GM21447 (cell line): ENCODE results near the gene DOK6.
"Not testable (repeated sequence)": the region's sequence is repeated elsewhere in the genome, so short reads cannot be mapped to it uniquely, and the experiment has no call there.

Source experiments
- ATAC-seq: cut with Tn5 transposase; IDR thresholded peaks from one replicate; pipeline ENCODE4 v1.9.1; 2021; ENCODE audit not compliant: unreplicated experiment

Gene DOK6

DNA sequence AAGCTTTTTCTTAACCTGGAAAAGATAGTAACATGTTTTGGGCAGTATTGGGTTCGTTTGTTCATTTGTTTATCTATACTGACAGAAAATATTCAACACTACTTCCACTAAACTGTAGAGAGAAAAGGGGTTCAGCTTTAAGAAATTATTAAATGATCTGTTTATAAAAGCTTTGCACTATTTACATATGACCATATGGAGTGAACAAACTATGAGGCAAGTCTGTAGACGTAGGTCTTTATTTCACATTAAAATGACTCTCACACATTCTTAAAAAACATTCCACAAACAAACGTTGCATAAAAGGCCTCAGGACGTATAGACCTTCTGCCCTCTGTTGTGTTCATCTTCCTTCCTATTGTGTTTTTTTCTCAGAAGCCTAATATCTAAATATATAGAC lies 452.4 kb downstream of the DOK6 start:
- no peak for ATAC-seq

DNA sequence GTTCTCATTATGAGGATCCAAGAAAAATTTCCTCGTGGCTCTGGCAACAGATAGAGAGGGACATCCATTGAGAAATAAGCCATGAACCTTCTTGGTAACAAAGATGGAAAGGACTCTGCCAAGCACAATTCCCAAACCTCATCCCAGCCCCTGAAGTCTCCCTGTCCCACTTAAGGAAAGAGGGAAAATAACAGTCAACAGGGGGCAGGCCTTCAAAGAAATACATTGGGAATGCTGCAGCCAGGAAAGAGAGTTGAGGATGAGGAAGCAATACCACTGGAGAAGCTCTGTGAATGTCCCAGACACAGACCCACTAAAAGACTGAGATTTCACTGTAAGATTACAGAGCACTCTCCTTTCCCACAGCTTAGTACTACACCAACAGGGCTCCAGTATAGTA lies 453.8 kb downstream of the DOK6 start:
- ATAC-seq, result no peak

DNA sequence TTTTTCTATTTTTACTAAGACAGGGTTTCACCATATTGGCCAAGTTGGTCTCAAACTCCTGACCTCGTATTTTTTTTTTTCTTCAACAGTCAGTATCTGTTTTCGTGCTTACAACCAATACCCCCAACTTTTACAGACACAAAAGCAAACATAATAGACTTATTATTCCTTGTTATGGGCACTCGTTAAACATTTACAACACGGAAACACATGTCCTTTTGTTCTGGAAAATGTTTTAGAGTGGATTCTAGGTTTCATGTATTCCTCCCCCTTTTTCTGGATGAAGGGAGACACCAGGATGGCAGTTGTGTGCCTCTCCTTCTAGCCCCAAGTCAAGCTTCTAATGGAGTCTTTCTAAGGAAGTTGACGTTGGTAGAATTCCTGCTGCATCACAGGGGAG lies 458.2 kb downstream of the DOK6 start:
- no peak for ATAC-seq

DNA sequence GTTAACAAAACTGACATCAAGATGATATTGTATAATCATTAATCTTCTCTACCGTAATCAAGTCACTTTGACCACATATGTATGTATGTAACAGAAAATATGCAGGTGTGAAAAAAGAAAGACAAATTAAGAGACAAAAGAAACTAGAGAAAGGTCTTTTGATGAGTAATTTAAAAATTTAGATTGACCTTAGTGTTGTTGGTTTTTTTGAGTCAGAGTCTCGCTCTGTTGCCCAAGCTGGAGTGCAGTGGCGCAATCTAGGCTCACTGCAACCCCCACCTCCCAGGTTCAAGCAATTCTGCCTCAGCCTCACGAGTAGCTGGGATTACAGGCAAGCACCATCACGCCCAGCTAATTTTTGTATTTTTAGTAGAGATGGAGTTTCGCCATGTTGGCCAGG lies 464.1 kb downstream of the DOK6 start:
- peak; percentile 68 for ATAC-seq

DNA sequence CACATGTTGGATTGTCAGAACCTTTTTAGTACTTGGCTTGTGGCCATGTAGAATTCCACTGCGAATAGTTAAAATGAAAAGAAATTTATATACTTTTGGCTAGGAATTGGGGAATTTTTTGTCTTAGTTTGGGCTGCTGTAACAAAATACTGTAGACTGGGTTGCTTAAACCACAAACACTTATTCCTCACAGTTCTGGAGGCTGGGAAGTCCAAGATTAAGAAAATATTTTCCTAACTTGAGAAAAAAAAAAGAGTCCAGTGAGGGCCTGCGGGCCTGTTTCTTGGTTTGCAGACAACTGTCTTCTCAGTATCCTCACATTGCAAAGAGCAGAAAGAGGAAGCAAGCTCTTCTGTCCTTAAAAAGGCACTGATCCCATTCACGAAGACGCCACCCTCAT lies 465.1 kb downstream of the DOK6 start:
- no peak for ATAC-seq

DNA sequence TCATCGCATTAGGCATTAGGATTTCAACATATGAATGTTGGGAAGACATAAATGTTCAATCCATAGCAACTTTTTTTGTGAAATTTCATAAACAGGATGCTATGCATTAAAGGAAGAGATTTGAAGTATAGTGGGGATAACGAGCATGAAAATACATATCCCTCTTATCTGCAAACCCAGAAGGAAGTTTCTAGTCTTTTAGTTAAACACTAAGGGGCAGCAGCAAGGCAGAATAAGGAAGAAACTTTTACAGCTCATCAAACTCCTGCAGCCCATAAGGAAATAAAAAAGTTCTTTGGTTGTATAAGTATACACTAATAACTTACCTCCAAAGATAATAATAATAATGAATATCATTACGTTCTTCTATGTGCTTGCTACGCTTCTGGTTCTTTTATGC lies 465.5 kb downstream of the DOK6 start:
- ATAC-seq, result no peak

DNA sequence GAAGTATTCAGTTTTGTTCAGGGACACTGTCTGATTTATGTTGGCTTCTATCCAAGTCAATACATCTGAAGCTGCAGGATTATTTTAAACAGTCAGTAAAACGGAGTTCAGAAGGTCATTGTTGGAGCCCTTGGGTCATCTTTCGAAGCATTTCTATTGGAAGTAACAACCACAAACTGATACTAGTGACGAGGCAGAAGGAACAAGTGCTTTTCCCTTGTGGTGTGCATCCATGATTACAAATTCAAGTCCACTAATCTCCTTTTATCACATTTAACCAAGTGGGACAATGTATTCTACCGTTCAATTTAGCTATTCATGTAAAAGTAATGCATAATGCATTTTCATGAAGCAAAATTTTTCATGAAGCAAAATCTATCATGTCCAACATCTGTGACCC lies 470.0 kb downstream of the DOK6 start:
- ATAC-seq, result no peak

DNA sequence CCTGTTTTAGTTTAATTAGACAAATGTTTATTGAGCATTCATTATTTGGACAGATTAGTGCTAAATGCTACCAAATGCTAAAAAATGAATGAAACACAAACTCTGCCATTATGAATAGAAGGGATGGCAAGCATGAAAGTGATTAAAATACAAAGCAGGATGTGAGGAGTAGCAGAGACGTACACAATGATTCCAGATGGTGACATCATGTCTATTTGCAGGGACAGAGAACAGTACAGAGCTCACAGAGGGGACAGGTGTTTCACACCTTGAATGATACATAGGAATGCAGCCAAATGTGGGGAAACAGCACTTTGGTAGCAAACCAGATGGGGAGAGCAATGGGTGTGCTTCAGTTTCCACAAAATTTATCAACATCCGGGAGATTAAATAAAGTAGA lies 470.7 kb downstream of the DOK6 start:
- ATAC-seq, result no peak

DNA sequence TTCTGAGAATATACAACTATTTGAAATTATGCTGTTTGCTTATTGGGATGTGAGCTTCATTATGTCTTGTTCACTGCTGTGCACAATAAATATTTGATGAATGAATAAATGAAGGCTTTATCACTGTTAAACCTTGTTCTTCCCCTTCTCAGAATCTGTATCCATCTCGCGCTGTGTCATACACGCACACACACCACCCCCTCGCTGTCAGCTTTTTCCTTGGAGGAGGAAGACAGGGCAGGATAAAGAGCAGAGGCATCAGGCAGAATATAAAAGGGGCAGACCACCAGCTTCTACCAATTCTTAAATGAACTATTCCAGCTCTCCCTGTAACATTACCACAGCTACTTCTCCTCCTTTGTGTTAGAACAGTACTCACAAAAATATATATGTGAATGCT lies 472.0 kb downstream of the DOK6 start:
- no peak for ATAC-seq

DNA sequence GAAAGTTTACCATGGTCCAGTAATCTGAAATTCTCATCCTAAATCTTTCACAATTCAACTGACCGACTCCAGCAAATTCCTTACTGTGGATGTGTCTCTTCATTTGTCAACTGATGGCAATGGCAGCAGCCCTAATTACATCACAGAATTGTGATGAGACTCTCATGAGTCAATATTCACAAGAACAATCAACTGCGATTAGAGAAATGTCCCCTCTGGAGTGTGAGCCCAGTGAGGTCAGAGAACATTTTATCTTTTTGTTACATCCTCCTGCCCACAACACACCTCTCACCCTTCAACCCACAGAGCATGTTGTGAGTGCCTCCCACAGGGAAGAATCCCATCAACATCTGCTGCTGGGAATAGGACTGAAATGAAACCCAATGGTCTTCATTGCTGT lies 473.4 kb downstream of the DOK6 start:
- no peak for ATAC-seq

DNA sequence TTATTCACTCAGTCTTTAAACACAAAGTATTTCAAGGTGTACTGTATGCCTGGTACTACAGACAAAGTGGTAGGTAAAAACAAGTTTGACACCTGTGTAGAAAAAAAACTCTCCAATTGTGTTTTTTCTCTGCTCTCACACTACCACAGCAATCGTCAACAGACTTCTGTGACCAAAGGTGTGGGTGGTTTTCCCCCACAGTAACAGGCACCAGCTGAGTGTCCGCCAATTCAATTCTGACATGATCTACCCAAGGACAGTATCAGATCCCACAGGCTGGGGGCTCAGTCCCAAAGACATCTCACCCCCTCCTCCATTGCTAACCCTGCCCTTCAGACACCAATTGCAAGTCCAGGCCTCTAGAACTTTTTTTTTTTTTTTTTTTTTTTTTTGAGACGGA lies 475.8 kb downstream of the DOK6 start:
- no peak for ATAC-seq

DNA sequence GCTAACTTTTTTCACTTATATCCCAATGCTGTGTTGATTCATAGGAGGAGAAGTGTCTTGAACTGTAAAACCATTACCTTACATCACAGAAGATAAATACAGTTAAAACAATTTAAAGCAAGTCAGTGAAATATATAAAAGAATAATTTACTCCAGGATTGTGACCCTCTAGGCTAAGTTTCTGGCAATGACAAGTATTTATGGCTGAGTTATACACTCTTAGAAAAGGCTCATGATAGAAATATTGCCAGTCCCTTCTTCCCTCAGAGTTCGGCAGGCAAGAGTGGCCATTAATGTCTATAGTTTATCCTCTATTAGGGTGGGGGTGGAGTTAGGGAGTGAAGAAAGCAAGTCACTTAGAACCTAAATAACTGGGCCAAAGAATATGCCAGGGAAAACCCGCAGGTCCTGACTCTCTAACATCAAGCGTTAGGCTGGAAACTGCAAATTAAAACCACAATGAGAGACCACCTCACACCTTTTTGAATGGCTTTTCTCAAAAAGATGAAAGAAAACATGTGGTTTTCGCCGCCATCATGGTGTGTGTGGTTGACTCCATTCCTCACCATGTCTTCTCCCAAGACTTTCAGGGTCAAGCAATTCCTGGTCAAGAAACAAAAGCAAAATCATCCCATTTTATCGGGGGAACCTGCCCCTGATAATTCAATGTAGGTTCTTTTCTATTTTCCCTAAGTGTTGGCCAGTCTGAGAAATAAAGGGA lies 477.7 kb downstream of the DOK6 start:
- no peak for ATAC-seq

DNA sequence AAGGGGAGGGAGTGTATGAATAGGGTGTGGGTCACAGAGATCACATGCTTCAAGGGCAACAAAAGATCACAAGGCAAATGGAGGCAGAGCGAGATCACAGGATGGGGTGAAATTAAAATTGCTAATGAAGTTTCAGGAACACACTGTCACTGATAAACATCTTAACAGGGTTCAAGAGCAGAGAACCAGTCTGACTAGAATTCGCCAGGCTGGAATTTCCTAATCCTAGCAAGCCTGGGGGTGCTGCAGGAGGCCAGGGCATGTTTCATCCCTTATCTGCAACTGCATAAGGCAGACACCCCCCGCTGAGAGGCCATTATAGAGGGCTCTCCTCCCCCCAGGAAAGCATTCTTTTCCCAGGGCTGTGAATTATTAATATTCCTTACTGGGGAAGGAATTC lies 478.4 kb downstream of the DOK6 start:
- not testable (repeated sequence) for ATAC-seq

DNA sequence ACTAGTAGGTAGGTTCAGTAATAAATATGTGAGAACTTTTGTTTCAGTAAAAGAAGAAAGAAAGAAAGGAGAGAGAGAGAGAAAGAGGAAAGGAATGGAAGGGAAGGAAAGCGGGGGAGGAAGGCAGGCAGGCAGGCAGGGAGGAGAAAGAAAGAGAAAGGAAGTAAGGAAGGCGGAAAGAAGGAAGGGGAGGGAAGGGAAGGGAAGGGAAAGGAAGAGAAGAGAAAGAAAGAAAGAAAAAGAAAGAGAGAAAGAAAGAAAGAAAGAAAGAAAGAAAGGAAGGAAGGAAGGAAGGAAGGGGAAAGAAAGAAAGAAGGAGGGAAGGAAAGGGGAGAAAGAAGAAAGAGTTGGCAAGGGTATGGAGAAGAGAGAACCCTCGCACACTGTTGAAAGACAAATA lies 479.4 kb downstream of the DOK6 start:
- ATAC-seq, result no peak

DNA sequence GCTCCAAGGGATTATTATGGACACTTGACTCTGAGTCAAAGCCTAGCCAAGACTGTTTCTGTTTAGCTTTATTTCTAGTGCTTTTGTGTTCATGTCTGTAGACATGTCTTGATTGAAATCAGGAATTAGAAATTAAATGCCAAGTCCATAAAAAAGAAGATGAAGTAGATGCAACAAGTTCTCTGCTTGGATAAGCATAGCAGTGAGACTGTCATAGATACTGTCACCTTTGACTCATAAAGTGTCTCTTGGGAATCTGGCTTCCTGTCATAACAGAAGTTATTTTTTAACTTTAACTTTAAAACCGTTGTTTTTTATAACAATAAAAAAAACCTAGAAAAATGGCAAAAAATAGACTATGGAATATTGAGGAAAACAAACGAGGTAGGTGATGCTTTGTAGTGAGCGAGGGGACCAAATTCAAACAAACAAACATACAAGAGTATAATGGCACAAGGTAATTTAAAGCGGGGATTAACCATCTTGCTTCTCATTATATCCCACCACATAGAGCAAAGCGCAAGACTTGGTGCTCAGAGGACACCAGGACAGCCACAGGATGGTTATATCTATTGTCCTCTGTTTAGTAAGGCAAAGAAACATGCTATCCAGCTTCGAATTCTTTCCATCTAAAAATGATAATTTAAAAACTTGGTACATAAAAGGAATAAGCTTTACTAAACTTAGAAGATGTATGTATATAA lies 482.4 kb downstream of the DOK6 start:
- ATAC-seq, result peak; percentile 51

DNA sequence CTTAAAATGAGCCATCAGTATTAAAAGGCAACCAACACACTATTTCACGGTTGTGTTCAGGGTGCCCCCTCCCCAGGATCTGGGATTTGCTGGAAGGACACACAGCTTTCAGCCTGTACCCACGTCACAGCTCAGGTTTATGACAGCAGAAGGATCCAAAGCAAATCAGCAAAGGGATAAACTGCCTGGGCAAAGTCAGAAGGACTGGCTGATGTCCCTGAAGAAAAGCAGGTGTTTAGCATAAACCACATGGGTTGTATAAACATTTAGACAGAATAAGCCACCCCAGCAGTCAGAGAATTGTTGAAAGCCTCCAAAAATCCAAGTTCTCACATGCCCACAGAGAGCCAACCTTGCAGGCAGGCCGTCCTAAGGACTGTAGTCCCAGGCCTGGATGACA lies 483.1 kb downstream of the DOK6 start:
- no peak for ATAC-seq

DNA sequence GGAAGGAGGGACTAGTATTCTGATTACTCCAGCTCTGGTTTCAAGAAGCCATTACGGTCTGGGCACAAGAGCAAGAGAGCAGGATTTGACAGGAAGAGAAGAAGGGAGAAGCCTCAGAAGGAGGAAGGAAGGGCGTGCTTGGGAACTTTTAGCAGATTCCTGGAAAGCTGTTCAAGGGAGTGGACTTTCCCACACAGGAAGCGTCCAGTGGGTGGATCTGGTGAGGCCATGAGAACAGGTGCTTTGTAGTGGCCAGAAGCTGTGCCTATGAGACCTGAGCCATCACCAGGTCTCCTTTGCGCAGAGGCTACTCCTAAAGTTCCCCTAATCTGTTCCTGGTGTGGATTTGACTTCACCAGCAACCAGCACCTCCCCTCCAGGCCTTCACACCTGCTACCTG lies 484.7 kb downstream of the DOK6 start:
- no peak for ATAC-seq

DNA sequence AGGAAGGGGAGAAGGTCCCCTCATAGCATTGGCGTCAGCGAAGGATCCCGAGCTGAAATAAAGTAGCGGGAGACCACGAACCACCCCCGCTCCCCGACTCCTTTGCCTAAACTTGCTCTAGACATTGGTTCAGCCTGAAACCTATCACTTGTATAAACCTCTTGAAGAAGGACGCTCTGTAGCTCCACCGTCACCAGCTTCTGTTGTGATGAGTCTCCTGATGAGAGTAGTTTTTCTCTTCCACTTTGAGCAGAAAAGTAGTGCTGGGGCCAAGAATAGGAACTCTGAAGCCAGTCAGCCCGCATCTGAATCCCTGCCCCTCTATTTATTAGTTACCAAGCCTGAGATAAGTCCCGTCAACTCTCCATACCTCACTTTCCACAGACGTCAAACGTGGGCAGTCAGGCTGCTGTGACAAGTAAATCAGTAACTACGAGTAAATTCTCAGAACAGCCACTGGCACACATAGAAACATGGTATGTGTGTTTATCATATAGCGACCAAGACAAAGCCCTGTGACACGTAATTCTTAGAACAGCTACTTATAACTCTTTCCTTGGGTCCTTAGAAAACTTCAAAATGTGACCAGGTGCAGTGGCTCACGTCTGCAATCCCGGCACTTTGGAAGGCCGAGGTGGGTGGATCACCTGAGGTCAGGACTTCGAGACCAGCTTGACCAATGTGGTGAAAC lies 485.3 kb downstream of the DOK6 start:
- ATAC-seq, result peak; percentile 72

DNA sequence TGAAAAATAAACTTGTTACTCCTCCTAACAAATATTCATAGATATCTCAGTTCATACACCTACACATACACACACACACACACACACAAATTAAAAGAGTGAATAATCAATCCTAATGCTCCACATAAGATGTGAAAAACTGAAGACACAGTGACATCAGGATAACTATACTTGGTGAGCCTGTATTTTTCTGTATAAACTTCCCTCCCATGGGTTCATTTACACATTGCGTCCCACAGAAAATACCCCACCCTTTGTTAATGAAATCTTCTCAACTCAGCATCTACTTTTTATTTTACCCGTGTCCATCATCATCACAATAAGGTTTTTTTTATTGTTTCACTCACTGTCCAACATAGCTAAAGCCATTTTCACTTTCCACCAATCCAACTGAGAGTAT lies 486.6 kb downstream of the DOK6 start:
- ATAC-seq, result no peak

DNA sequence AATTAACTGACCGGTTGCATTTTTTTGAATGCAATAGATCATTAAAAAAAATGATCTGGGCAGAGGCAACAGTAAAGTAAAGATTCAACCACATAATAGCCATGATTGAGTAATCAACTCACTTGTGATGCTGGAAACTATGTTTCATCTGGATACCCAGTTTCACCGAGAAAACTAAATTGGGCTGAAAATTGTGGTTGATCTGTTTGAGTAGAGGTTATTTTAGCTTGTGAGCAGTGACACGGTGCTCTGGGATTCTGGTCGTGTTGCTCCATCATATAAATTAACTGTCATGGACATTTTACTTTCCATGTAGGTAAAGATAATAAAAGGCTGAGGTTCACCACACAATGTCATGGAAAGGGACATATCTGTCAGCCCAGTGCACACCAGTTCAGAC lies 488.3 kb downstream of the DOK6 start:
- no peak for ATAC-seq

DNA sequence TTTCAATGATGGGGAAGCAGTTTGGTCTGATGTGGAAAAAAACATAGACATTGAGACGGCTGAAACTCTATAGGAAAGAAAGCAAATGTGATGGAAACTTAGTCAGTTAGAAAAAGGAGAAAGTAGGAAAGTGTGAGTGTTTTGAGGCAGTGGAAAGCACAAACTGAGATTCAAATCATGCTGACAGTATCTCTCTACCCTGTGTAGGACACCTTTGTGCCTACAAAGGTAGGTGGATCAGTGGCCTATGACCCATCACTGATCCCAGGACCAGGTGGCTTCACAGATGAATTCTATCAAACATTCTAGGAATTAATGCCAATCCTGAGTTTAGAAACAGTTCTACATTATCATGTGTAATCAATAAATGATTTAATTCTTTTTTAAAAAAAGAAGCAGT lies 489.9 kb downstream of the DOK6 start:
- ATAC-seq, result no peak

DNA sequence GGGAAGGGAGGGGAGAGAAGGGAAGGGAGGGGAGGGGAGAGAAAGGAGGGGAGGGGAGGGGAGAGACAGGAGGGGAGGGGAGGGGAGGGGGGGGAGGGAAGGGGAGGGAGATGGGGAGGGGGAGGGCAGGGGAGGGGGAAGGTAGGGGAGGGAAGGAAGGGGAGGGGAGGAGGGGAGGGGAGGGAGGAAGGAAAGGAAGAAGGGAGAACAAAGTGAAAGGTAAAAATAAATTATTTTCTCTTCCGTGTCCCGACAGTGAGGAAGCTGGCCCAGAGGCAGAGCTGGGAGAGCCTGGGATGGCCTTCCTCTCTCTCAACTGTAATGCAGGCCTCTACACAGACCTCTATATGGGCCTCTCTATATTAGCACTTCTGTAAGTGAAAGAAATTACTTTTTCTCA lies 493.8 kb downstream of the DOK6 start:
- no peak for ATAC-seq
